SJCRH30 (cell line): ENCODE data around the gene KPNA2. TPM values are rescaled to one million over a fixed set of nuclear protein-coding genes. Genes with fewer than 3 reads are reported as not detected.
"Not testable (repeated sequence)": the region's sequence is repeated elsewhere in the genome, so short reads cannot be mapped to it uniquely, and the experiment has no call there.

ENCODE experiments used
- DNase-seq, 2 experiments: peaks; one replicate each; pipeline ENCODE4 v3.0.0-alpha.2; 2015 to 2020
- H3K27ac ChIP-seq: fragments of 250-450 bp; sonication (Bioruptor Pico); 2 replicates; pipeline ENCODE4 v1.5.1; 2020; ENCODE audit warnings: mild to moderate bottlenecking, moderate library complexity
- H3K27me3 ChIP-seq: fragments of 250-450 bp; sonication (Bioruptor Pico); 2 replicates; pipeline ENCODE4 v1.5.1; 2020; ENCODE audit warnings: mild to moderate bottlenecking, moderate library complexity
- H3K36me3 ChIP-seq: fragments of 250-450 bp; sonication (Bioruptor Pico); 2 replicates; pipeline ENCODE4 v1.5.1; 2020; ENCODE audit warnings: mild to moderate bottlenecking, moderate library complexity
- H3K4me1 ChIP-seq: fragments of 250-450 bp; sonication (Bioruptor Pico); 2 replicates; pipeline ENCODE4 v1.5.1; 2020; ENCODE audit warnings: mild to moderate bottlenecking, moderate library complexity
- H3K4me3 ChIP-seq: fragments of 250-450 bp; sonication (Bioruptor Pico); 2 replicates; pipeline ENCODE4 v1.5.1; 2020; ENCODE audit warnings: mild to moderate bottlenecking, moderate library complexity
- H3K9me3 ChIP-seq: fragments of 250-450 bp; sonication (Bioruptor Pico); replicated peaks from 2 replicates; pipeline ENCODE4 v1.5.1; 2020; ENCODE audit warnings: mild to moderate bottlenecking, moderate library complexity
- total RNA-seq: library from RNA; depleted of rRNA; stranded (reverse); fragments of >200 nt; shearing (Covaris generic); gene quantifications from 2 replicates; pipeline ENCODE4 v1.2.3, GENCODE V29; 2014; rRNA removed

KPNA2 gene
- 325 and 342 TPM in 2 replicates for total RNA-seq

DNA sequence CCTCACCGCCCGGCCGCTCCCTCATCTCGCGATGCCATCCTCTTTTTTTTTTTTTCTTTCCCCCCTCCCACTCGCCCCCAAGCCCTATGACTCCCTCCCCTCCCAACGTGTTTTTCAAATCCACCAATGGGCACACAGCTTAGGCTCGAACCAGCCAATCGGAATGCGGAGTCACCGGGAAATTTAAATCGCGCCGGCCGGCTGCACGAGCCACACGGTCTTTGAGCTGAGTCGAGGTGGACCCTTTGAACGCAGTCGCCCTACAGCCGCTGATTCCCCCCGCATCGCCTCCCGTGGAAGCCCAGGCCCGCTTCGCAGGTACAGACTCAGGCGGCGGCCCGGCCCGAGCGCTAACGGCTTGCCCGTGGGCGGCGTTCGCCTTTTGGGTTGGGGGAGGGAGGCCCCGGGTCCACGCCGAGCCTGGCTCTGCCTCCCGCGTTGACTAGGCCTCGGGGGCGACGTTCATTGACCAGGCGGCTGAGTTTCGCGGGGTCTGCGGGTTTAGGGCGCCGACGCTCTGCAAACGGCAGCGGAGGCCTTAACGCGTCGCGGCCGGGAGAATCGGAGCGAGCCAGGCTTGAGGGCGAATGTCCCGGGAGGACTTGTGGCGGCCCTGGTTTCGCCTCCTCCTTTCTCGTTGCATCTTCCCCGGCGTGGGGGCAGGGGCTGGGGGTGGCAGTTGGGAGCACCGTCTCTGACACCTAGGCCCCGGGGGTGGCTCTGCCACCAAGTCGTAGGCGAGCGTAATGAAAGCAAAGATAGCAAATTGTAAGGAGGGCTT, at the start of gene KPNA2:
TSS of gene KPNA2 (plus strand) at position 213 of the 781 bp plus-strand sequence. CDS start 1,398 bp downstream, outside the sequence.
- H3K9me3 ChIP-seq, result no peaks in the 10 kb centered on the region
- H3K4me3 ChIP-seq, result peak within 1 kb of the TSS; percentile 100
- peaks cover 2% of the 10 kb centered on the region; the same call in 1 of the 2 replicates for H3K4me1 ChIP-seq
- H3K36me3 ChIP-seq, result peaks cover 43% of the 10 kb centered on the region
- H3K27ac ChIP-seq, result peak within 1 kb of the TSS; percentile 97
- no peaks in the 10 kb centered on the region for H3K27me3 ChIP-seq
- peak; percentile 95 to 98 for DNase-seq

DNA sequence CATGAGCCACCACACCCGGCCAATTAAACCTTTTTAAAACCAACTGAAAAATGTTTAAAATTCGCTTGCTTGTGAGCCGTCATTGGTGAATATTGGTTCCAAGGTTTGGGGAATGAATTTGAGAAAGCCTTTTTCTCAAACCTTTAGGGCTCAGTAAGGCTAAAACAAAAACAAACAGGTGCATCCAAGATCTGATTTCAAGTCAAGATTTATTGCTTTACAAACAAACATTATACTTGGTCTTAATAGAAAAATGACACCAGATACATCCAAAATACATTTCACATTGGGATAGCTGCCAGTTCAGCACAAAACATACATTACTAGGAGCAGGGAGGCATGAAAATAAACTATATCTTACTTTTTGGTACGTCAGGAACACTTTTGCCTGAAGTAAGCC, 44.6 kb upstream of the KPNA2 start:
- no peaks in the 10 kb centered on the region for H3K36me3 ChIP-seq
- peak in 1 of 2 experiments; percentile 23 for DNase-seq
- H3K4me3 ChIP-seq, result no peak overlapping the region
- no peak overlapping the region for H3K27ac ChIP-seq
- no peaks in the 10 kb centered on the region for H3K27me3 ChIP-seq
- H3K9me3 ChIP-seq, result no peaks in the 10 kb centered on the region
- peaks cover 9% of the 10 kb centered on the region for H3K4me1 ChIP-seq

DNA sequence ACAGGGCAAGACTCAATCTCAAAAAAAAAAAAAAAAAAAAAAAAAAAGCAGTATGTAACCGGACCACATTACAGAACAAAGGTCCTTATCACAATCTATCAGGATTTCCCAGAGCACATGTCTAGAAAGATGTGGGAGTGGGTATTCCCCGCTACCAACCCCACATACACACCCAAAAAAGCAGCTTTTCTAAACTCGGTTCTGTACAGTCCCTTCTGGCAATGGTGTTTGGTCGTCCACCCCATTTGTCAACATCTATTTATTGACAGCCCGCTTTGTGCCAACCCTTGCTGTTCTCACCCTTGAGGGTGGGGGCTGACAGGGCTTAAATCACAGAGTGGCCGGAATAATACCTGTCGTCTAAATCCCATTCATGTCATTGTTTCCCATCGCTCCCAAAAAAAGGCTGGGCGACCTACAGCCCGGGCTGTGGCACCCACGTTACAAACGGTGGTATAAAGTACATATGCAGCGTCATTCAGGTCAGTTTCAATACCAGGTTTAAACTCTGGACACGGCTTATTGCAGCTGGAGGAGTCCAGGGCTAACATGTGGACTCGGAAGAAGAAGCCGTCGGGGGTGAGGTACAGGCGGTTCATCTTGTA, 42.9 kb upstream of the KPNA2 start:
- peak in 1 of 2 experiments; percentile 16 for DNase-seq
- peak overlapping the region; percentile 92 for H3K4me3 ChIP-seq
- H3K36me3 ChIP-seq, result no peaks in the 10 kb centered on the region
- no peaks in the 10 kb centered on the region for H3K27me3 ChIP-seq
- H3K4me1 ChIP-seq, result peaks cover 9% of the 10 kb centered on the region
- peak overlapping the region; percentile 40; the same call in 1 of the 2 replicates for H3K27ac ChIP-seq
- no peaks in the 10 kb centered on the region for H3K9me3 ChIP-seq

DNA sequence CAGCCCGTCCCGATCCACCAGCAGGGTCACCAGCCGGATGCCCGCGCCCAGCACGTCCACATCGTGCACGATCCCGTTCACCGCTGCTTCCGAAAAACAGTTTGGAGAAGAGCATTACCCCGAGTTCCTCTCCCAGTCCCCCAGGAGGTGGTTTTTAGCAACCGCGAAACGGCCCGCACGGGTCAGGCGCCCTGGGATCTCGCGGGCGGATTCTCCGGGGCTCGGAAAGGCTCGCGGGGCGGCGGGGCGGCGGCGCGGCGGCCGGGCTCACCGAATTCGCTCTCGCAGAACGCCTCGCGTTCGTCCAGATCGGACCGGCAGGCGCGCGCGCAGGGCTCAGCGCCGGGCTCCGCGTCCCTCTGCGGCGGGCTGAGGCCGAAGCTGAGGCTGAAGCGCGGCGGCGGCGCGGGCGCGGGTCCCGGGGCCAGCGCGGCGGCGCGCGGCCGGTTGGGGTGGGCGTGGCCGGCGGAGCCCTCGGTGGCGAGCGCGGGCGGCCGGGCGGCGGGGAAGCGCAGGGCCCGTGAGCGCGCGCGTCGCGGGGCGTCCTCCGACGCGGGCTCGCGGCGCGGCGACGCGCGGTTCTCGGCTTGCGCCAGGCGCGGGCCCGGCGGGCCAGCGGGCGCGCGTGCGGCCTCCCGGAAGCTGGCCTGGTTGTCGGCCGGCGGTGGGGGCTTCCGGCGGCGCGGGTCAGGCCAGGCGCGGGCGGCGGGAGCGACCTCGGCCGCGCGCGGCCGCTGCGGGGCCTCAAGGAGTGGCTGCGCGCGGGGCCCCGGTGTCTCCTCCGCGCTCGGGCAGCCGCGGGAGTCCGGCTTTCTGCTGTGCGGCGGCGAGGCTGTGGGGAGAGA, 42.2 kb upstream of the KPNA2 start:
- H3K4me1 ChIP-seq, result peaks cover 9% of the 10 kb centered on the region
- no peaks in the 10 kb centered on the region for H3K36me3 ChIP-seq
- peak overlapping the region; percentile 40; the same call in 1 of the 2 replicates for H3K27ac ChIP-seq
- peak overlapping the region; percentile 93 for H3K4me3 ChIP-seq
- H3K9me3 ChIP-seq, result no peaks in the 10 kb centered on the region
- H3K27me3 ChIP-seq, result no peaks in the 10 kb centered on the region
- DNase-seq, result peak; percentile 74 to 84

DNA sequence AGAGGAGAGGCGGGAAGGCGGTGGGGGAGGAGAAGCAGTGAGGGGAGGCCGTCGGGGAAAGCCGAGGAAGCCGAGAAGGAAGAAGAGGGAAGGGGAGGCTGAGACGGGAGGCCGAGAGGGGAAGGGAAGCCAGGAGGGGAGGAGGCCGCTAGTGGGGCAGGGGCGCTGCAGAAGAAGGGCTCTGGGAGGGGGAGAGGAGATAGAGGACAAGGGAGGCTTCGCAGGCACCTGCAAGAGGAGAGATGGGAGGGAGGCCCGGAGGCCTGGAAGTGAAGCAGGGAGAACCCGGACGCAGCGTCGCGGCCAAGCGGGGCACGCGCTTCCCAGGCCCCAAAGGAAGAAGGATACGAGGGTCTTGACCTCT, 41.6 kb upstream of the KPNA2 start:
- Histone ChIP-seq H3K27ac (peak overlapping the region; percentile 40; the same call in 1 of the 2 replicates), H3K36me3 (no peaks in the 10 kb centered on the region), H3K4me3 (peak overlapping the region; percentile 93), H3K4me1 (peaks cover 9% of the 10 kb centered on the region), H3K27me3 (no peaks in the 10 kb centered on the region), H3K9me3 (no peaks in the 10 kb centered on the region)
- no peak for DNase-seq

DNA sequence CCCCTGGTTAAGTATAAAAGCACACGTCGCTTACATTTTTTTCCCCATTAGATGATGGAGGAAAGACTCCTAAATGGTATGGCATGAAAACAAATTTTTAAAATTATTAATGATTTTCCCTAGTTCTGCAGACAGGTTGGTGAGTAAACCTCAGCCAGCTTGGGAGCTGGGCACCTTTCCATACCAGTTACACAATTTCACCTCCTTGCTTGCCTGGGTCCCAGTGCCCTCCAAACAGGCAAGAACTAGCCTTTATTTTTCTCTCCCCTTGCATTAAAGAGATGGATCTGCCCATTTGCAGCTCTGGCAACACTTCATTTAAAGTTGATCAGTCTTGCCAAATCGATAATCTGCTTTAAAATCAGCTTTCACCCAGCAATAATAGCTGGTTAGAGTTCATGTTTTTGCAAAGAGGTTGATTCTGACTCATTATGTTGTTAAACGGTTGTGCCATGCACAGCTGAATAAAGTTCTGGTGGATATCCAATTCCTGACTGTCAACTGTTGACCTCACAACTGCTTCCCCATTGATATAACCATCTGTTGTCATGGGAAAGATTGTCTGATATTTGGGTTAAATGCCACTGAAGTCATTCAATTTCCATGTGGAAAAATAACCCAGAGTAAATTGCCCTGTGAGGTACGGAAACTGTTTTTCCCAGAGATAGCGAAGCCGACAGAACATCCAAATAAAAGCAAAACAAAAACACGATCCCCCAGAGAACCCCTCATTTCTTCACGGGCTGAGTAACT, 40.5 kb upstream of the KPNA2 start:
- Histone ChIP-seq H3K4me3 (peak overlapping the region; percentile 93), H3K27ac (0 out of 2 replicates have a peak overlapping the region, but pooled peaks have one; percentile 3), H3K36me3 (no peaks in the 10 kb centered on the region), H3K27me3 (no peaks in the 10 kb centered on the region), H3K4me1 (peaks cover 9% of the 10 kb centered on the region), H3K9me3 (no peaks in the 10 kb centered on the region)
- DNase-seq, result peak in 1 of 2 experiments; percentile 67

DNA sequence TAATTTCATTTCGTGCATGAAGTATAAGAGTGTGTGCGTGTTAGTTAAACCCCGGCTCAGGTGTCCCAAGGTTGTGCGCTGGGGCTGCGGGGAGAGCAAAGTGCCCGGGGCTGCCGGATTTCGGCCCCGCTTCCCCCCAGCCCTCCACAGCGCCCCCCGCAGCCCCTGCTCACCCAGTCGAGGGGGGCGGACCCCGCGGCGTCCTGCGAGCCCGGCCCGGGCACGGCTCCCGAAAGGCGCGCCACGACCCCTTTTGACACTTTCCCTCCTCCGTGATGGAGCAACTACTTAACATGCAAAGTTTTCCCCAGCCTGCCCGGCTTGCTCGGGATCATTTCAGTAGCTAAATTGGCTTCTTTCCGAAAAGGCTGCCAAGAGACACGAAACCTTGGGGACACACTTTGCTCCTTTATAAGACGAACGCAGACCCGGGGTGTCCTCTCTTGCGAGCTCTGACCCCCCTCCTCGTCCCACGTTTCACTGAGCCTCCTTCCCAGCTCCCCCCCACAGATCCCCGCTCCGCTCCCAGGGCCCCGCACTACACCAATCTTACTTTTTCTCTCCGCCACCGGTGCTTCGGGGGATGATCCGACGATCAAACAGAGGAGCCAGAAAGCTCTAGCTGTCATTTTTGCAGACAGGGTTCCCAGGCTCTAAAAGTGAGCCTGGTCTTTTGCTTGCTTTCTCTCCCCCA, 39.8 kb upstream of the KPNA2 start:
- no peak overlapping the region for H3K27ac ChIP-seq
- DNase-seq, result peak; percentile 26 to 36
- H3K4me1 ChIP-seq, result peaks cover 9% of the 10 kb centered on the region

DNA sequence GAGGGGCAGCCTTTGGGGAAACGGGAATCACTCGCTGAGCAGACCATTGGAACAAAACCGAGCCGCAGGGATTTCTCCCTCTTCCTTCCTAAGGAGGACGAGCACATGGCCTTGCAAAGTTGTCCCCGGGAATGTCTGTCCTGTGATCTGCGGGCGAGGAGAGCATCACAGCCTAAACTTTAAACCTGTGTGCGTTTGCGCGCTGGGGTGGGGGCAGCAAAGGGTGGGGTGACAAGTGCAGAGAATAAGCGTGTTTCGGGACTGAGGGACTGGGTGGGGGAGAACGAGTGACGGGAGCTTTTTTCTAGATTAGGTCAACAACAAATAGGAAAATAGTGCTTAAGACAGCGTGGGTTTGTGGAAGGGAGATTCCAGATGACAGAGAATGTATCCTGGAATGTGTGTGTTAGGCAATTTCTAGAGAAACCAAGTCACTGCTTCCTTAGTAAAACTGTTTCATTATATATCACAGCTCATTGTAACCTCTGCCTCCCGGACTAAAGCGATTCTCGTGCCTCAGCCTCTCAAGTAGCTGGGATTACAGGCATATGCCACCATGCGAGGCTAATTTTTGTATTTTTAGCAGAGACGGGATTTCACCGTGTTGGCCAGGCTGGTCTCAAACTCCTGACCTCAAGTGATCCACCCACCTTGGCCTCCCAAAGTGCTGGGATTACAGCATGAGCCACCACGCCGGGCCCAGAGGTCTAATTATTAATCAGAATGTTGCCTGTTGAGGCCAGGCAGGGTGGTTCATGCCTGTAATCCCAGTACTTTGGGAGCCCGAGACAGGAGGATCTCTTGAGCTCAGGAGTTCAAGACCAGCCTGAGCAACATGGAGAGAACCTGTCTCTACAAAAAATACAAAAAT, 39.0 kb upstream of the KPNA2 start, which contains the start of gene C17orf58:
TSS of gene C17orf58 (minus strand) at position 169 of the 871 bp plus-strand sequence. CDS start 271 bp downstream, outside the sequence.
- peak within 1 kb of the TSS; percentile 93 for H3K4me3 ChIP-seq
- DNase-seq, H3K27ac ChIP-seq: not testable (repeated sequence)

More for the DNA sequence above, 39.8 kb upstream of the KPNA2 start:
- Histone ChIP-seq H3K4me3 (peak overlapping the region; percentile 93), H3K9me3 (no peaks in the 10 kb centered on the region), H3K27me3 (no peaks in the 10 kb centered on the region), H3K36me3 (no peaks in the 10 kb centered on the region)

DNA sequence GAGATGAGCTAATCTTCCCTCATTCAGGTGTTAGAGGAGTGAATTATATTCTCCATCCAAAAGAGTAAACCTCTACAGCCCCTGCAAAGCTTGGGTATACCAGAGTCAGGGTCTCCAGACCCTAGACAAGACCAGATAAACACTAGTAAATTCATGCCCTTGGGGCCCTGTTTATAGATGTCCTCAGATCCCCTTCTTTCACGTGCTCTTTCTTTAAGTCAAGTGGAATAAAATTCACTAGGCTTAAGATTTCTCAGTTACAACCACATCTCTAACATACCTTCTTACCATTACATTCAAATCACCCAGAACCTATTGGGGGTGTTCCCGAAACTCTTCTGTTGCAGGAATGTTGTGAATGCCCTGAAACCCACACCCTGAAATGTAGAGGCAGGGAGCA, 37.1 kb upstream of the KPNA2 start:
- DNase-seq, result no peak
- Histone ChIP-seq H3K36me3 (no peaks in the 10 kb centered on the region), H3K9me3 (no peaks in the 10 kb centered on the region), H3K4me3 (no peak overlapping the region), H3K27ac (no peak overlapping the region), H3K4me1 (peaks cover 9% of the 10 kb centered on the region), H3K27me3 (no peaks in the 10 kb centered on the region)

More for the DNA sequence above, 39.0 kb upstream of the KPNA2 start, which contains the start of gene C17orf58:
- H3K4me1 ChIP-seq, H3K27me3 ChIP-seq, H3K9me3 ChIP-seq, H3K36me3 ChIP-seq: not testable (repeated sequence)

DNA sequence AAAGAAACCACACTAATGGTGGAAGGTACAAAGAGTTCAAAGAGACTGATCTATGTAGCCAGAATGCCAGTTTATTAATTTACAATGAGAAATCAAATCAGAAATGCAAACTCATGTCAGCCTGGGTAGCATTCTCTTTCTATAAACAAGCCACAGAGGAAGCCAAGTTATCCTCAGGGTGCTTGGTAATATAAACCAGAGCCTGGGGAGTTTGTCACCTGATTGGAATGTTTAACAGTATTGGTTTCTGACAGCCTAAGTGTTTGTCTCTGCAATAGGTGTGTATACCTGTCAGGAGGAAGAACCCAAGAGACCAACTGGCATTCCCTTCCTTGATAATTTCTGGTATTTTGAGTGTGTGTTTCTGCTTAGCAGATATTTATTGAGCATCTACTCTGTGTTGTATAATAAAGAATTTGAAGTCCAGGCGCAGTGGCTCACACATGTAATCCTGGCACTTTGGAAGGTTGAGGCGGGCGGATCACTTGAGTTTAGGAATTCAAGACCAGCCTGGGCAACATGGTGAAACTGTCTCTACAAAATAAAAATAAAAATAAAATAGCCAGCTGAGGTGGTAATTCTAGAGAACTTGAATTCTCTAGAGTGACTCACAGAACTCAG, 36.1 kb upstream of the KPNA2 start:
- Histone ChIP-seq H3K27me3 (no peaks in the 10 kb centered on the region), H3K4me1 (peaks cover 13% of the 10 kb centered on the region), H3K36me3 (no peaks in the 10 kb centered on the region), H3K9me3 (no peaks in the 10 kb centered on the region), H3K27ac (no peak overlapping the region), H3K4me3 (no peak overlapping the region)
- no peak for DNase-seq

DNA sequence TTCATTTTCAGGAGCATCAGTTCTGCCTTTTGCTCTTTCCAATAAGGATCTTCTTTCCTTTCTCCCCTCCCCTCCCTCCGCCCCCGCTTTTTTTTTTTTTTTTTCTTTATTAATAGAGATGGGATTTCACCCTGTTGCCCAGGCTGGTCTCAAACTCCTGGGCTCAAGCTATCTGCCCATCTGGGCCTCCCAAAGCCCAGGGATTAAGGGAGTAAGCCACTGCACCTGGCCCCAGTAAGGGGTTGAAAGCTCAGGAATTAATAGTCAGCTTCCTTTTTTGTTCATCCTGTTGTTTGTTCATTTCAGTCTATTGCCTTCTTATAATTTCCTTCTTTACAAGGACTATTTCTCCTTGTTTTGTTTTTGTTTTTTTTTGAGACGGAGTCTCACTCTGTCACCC, 31.3 kb upstream of the KPNA2 start:
- DNase-seq, result peak; percentile 54 to 75
- H3K4me3 ChIP-seq, result no peak overlapping the region

DNA sequence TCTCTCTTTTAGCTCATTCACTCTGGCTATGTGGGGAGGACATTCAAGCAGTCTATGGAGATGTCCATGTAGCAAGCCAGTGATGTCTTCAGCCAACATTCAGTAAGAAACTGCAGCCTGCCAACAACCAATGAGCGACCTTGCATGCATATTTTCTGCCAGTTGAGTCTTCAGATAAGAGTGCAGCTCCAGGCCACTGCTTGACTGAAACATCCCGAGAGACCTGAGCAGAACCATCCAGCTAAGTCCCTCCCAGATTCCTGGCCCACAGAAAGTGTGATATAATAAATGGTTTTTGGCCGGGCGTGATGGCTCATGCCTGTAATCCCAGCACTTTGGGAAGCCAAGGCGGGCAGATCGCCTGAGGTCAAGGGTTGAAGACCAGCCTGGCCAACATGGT, 28.7 kb upstream of the KPNA2 start:
- no peak for DNase-seq
- H3K27me3 ChIP-seq, result no peaks in the 10 kb centered on the region
- H3K9me3 ChIP-seq, result no peaks in the 10 kb centered on the region
- no peaks in the 10 kb centered on the region for H3K36me3 ChIP-seq
- no peak overlapping the region for H3K4me3 ChIP-seq
- peaks cover 8% of the 10 kb centered on the region for H3K4me1 ChIP-seq
- no peak overlapping the region for H3K27ac ChIP-seq

More for the DNA sequence above, 31.3 kb upstream of the KPNA2 start:
- no peaks in the 10 kb centered on the region for H3K36me3 ChIP-seq
- H3K27ac ChIP-seq, result no peak overlapping the region
- H3K4me1 ChIP-seq, result peaks cover 8% of the 10 kb centered on the region
- H3K27me3 ChIP-seq, result no peaks in the 10 kb centered on the region
- H3K9me3 ChIP-seq, result no peaks in the 10 kb centered on the region
